ENCODE measurements around the gene ARHGEF38.
"Not testable (repeated sequence)": the region's sequence is repeated elsewhere in the genome, so short reads cannot be mapped to it uniquely, and the experiment has no call there.

ARHGEF38 gene

GRCh38 chr4:105558277-105558676, 5.9 kb downstream of the ARHGEF38 start:
- no peak for DNase-seq

- DNase-seq, result no peak
These were observed 8.0 kb downstream of the ARHGEF38 start for GRCh38 chr4:105560421-105560848.

- DNase-seq, result no peak
These were observed 10.9 kb downstream of the ARHGEF38 start for GRCh38 chr4:105563352-105563751.

- no peak for DNase-seq
These were observed 16.2 kb downstream of the ARHGEF38 start for GRCh38 chr4:105568584-105568983.

GRCh38 chr4:105569057-105569865, 16.8 kb downstream of the ARHGEF38 start:
- DNase-seq, result no peak

GRCh38 chr4:105569866-105570236, 17.4 kb downstream of the ARHGEF38 start:
- no peak for DNase-seq

GRCh38 chr4:105572296-105572695, 19.9 kb downstream of the ARHGEF38 start:
- no peak for DNase-seq

- DNase-seq, result no peak
These were observed 34.4 kb downstream of the ARHGEF38 start for GRCh38 chr4:105586638-105587328.

GRCh38 chr4:105587841-105588240, 35.4 kb downstream of the ARHGEF38 start:
- DNase-seq, result no peak

- no peak for DNase-seq
These were observed 35.8 kb downstream of the ARHGEF38 start for GRCh38 chr4:105588252-105588651.

GRCh38 chr4:105591573-105591972, 39.2 kb downstream of the ARHGEF38 start:
- DNase-seq, result no peak

- no peak for DNase-seq
These were observed 41.9 kb downstream of the ARHGEF38 start for GRCh38 chr4:105594099-105595010.

- no peak for DNase-seq
These were observed 44.3 kb downstream of the ARHGEF38 start for GRCh38 chr4:105596684-105597083.

GRCh38 chr4:105598052-105598451, 45.6 kb downstream of the ARHGEF38 start:
- no peak for DNase-seq

GRCh38 chr4:105598787-105599186, 46.4 kb downstream of the ARHGEF38 start:
- no peak for DNase-seq

GRCh38 chr4:105599482-105599881, 47.1 kb downstream of the ARHGEF38 start:
- no peak for DNase-seq

- no peak for DNase-seq
These were observed 47.7 kb downstream of the ARHGEF38 start for GRCh38 chr4:105599932-105600655.

- no peak for DNase-seq
These were observed 48.5 kb downstream of the ARHGEF38 start for GRCh38 chr4:105600951-105601350.

- DNase-seq, result no peak
These were observed 49.0 kb downstream of the ARHGEF38 start for GRCh38 chr4:105601406-105601805.

- no peak for DNase-seq
These were observed 50.7 kb downstream of the ARHGEF38 start for GRCh38 chr4:105603158-105603557.

- DNase-seq, result no peak
These were observed 53.1 kb downstream of the ARHGEF38 start for GRCh38 chr4:105605493-105605892.

- DNase-seq, result no peak
These were observed 55.5 kb downstream of the ARHGEF38 start for GRCh38 chr4:105607876-105608275.

GRCh38 chr4:105609819-105610218, 57.4 kb downstream of the ARHGEF38 start:
- DNase-seq, result not testable (repeated sequence)

Measured in stimulated activated CD4-positive, alpha-beta T cell treated with anti-CD3 and anti-CD28 coated beads, Interleukin-4, amount 100 ng/mL, for 1 hour (primary cell).